ENCODE measurements around the gene PAPSS2. TPM values are rescaled to one million over a fixed set of nuclear protein-coding genes. Genes with fewer than 3 reads are reported as not detected.
"Not testable (repeated sequence)": the region's sequence is repeated elsewhere in the genome, so short reads cannot be mapped to it uniquely, and the experiment has no call there.

The PAPSS2 gene
- total and polyA plus RNA-seq, 9 donors = 18.0 to 102 (median 42.5) TPM

DNA sequence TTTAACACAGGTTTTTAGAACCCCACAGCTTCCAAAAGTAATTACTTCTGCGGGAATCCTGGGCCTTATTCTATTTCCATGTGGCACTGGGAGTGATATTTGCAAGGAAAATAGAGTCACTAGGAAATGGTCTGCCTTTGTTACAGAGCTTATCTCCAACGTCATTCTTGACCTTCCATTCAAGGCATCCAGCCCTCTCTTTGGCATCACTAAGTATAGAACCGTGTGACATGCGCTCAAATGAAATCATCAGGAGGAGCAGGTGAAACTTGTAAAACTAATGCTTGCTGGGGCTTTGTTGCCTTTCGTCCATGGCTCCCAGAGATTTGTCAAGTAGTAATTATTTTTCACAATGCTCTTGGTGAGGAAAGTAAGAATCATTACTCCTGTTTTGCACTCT, 73.4 kb downstream of the PAPSS2 start:
- WGBS, 3 donors = 73 to 77% (median 76%) methylated on average over 5 of the region's 5 CpGs
- Histone ChIP-seq H3K27me3 (no peaks in the 10 kb centered on the region), H3K4me3 (no peak overlapping the region), H3K4me1 (ENCODE audit: insufficient read depth) (peaks cover 3% of the 10 kb centered on the region), H3K9me3 (no peaks in the 10 kb centered on the region), H3K36me3 (no peaks in the 10 kb centered on the region), H3K27ac (no peak overlapping the region)
- intact Hi-C loops (cut with DNase I) = loop anchor here in 3 of 4 donors (5.0 to 10.0 kb wide), 2 partner anchors 76 to 198 kb away; partner anchors contain the start of gene PAPSS2 (in 1 of the 3)
- TF ChIP-seq, protein P1, sequence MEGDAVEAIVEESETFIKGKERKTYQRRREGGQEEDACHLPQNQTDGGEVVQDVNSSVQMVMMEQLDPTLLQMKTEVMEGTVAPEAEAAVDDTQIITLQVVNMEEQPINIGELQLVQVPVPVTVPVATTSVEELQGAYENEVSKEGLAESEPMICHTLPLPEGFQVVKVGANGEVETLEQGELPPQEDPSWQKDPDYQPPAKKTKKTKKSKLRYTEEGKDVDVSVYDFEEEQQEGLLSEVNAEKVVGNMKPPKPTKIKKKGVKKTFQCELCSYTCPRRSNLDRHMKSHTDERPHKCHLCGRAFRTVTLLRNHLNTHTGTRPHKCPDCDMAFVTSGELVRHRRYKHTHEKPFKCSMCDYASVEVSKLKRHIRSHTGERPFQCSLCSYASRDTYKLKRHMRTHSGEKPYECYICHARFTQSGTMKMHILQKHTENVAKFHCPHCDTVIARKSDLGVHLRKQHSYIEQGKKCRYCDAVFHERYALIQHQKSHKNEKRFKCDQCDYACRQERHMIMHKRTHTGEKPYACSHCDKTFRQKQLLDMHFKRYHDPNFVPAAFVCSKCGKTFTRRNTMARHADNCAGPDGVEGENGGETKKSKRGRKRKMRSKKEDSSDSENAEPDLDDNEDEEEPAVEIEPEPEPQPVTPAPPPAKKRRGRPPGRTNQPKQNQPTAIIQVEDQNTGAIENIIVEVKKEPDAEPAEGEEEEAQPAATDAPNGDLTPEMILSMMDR (IDR thresholded peaks at IDR 0.05) = no peak
- TF ChIP-seq POLR2A (IDR thresholded peaks at IDR 0.05) (no peak), EP300 (IDR thresholded peaks at IDR 0.05) (no peak)
- DNase-seq = no peak

DNA sequence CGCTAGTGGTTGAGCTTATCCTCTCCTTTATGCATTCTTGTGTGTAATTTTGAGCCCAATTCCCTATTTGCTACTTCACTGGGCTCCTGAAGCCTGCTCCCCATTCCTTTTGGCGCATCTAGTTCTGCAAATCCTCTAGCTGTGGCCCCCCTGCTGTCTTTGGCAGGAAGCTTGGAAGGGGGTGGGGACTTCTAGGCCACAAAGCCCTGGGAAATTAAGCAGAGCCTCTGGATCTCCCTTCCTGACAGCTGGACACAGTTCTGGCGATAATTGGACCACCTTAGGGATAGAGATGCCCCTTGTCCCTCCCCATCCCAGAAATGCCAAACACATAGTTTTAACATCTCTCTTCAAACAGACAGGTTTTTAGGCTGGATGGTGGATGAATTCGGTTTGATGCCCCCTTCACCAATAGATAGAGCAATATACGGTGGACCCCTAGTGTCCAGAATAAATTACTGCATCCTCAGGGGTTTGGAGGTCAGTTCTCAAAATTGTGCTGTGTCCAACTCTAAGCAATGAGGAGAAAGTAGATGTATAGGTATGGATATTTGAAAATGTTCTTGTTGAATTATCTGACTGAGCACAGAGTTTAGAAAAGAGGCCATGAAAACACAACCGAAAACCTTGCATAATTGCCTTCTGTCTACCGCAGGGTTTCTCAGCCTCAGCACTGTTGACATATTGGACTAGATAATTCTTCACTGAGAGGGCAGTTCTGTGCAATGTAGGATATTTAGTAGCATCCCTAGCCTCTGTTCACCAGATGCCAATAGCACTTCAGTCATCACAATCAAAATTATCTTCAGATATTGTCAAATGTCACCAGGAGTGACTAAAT, 75.5 kb downstream of the PAPSS2 start:
- peak; percentile 40 to 57 (median 52) for DNase-seq
- Histone ChIP-seq H3K4me1 (ENCODE audit: insufficient read depth) (peaks cover 3% of the 10 kb centered on the region), H3K36me3 (no peaks in the 10 kb centered on the region), H3K4me3 (no peak overlapping the region), H3K27ac (peak overlapping the region; percentile 16 to 18), H3K9me3 (no peaks in the 10 kb centered on the region), H3K27me3 (no peaks in the 10 kb centered on the region)
- intact Hi-C loops (cut with DNase I) = loop anchor here (2.0 to 10.0 kb wide), 4 partner anchors 78 to 202 kb away; partner anchors contain the start of gene PAPSS2 (in 1 of the 4)
- 21 to 25% (median 23%) methylated on average over 7 of the region's 7 CpGs for WGBS, 3 donors
- no peak for TF ChIP-seq EP300 (IDR thresholded peaks at IDR 0.05)
- TF ChIP-seq, protein P1 (IDR thresholded peaks at IDR 0.05) = peak; percentile 48 to 86 (median 86)

DNA sequence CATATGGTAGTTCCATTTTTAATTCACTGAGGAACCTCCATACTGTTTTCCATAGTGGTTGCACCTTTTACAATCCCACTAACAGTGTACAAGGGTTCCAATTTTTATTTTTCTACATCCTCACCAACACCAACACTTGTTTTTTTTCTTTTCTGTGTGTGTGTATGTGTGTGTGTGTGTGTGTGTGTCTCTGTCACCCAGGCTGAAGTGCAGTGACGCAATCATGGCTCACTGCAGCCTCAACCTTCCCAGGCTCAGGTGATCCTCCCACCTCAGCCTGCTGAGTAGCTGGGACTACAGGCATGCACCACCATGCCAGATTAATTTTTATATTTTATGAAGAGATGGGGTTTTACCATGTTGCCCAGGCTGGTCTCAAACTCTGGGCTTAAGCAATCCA, 78.6 kb downstream of the PAPSS2 start:
- DNase-seq; H3K9me3 ChIP-seq; H3K27me3 ChIP-seq; H3K27ac ChIP-seq; H3K4me1 ChIP-seq (ENCODE audit: insufficient read depth); H3K36me3 ChIP-seq; H3K4me3 ChIP-seq: not testable (repeated sequence)
- intact Hi-C loops (cut with DNase I) = loop anchor here in 2 of 4 donors (10.0 kb wide), 1 partner anchor 203 kb away; no protein-coding TSS in a partner anchor
- 96 to 100% (median 98%) methylated on average over 1 of the region's 1 CpG for WGBS, 3 donors

DNA sequence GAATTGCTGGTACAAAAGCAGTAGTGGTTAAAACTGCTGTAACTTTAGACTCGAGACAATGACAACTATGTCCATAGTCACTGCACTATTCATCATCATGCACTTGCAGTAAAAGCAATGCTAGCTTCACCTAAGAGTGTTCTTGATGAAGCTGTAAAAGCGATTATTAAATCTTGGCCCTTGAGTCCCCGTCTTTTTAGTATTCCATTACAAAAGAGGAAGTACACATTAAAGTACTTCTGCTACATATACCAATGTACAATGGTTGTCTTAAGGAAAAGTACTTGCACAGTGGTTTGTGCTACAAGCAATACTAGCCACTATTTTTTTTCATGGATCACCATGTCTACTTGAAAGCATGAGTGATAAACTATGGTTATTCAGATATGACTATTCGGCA, 80.0 kb downstream of the PAPSS2 start:
- no peaks in the 10 kb centered on the region for H3K27me3 ChIP-seq
- intact Hi-C loops (cut with DNase I) = loop anchor here in 2 of 4 donors (10.0 kb wide), 1 partner anchor 205 kb away; no protein-coding TSS in a partner anchor
- no peaks in the 10 kb centered on the region for H3K9me3 ChIP-seq
- TF ChIP-seq, protein P1 (IDR thresholded peaks at IDR 0.05) = no peak
- DNase-seq = no peak
- peaks cover 3% of the 10 kb centered on the region for H3K4me1 ChIP-seq (ENCODE audit: insufficient read depth)
- no peaks in the 10 kb centered on the region for H3K36me3 ChIP-seq
- WGBS, 3 donors = 62 to 73% (median 69%) methylated on average over 4 of the region's 4 CpGs
- H3K4me3 ChIP-seq = no peak overlapping the region
- H3K27ac ChIP-seq = no peak overlapping the region

DNA sequence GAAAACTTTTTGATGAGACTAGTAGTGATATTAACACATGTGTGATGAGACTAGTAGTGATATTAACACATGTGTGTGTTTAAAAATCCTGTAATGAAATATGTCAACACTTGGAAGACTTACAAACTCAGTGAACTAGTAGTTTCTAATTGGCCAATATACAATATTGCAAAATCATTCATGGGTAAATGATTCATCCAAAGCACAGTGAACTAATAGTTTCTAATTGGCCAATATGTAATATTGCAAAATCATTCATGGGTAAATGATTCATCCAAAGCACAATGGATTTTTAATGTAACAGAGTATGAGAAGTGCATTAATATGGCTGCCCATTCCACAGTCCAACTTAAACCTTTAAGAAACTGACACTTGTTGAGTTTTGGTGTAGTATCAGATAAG, 80.6 kb downstream of the PAPSS2 start:
- no peak for DNase-seq
- no peaks in the 10 kb centered on the region for H3K9me3 ChIP-seq
- no peaks in the 10 kb centered on the region for H3K36me3 ChIP-seq
- intact Hi-C loops (cut with DNase I) = no loop called here
- H3K27me3 ChIP-seq = no peaks in the 10 kb centered on the region
- H3K27ac ChIP-seq = no peak overlapping the region
- TF ChIP-seq, protein P1 (IDR thresholded peaks at IDR 0.05) = no peak
- TF ChIP-seq EP300 (IDR thresholded peaks at IDR 0.05) (no peak), POLR2A (IDR thresholded peaks at IDR 0.05) (no peak)
- no peaks in the 10 kb centered on the region for H3K4me1 ChIP-seq (ENCODE audit: insufficient read depth)
- H3K4me3 ChIP-seq = no peak overlapping the region

DNA sequence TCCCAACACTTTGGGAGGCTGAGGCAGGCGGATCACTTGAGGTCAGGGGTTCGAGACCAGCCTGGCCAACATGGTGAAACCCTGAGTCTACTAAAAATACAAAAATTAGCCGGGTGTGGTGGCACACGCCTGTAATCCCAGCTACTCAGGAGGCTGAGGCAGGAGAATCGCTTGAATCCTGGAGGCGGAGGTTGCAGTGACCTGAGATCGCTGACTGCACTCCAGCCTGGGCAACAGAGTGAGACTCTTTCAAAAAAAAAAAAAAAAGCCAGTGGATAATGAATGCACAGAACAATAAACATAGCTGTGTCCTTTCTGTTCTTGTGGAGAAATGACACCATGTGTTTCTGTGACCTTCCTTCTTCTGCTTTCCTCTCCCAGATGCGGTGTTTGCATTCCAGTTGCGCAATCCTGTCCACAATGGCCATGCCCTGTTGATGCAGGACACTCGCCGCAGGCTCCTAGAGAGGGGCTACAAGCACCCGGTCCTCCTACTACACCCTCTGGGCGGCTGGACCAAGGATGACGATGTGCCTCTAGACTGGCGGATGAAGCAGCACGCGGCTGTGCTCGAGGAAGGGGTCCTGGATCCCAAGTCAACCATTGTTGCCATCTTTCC, 83.4 kb downstream of the PAPSS2 start:
- WGBS, 3 donors = 95 to 97% (median 96%) methylated on average over 18 of the region's 18 CpGs
- H3K27me3 ChIP-seq; intact Hi-C loops (cut with DNase I): not testable (repeated sequence)

More for the DNA sequence above, 83.4 kb downstream of the PAPSS2 start:
- H3K4me3 ChIP-seq; H3K4me1 ChIP-seq (ENCODE audit: insufficient read depth); H3K27ac ChIP-seq; H3K36me3 ChIP-seq; H3K9me3 ChIP-seq: not testable (repeated sequence)
- peak in 1 of 5 donors; percentile 23 for DNase-seq

All from ovary (tissue), 9 donors.